GM23338 (cell line): ENCODE measurements around the gene PLD1. TPM values are rescaled to one million over a fixed set of nuclear protein-coding genes. Genes with fewer than 3 reads are reported as not detected.

Source experiments
- ATAC-seq: fragments of 200-7000 bp; cut with Tn5 transposase; 3 replicates; pipeline ENCODE4 v1.9.1; 2020
- DNase-seq: peaks from one replicate; pipeline ENCODE4 v3.0.0-alpha.2; 2015; ENCODE audit warnings: low spot score
- H2AFZ ChIP-seq: fragments of 200-600 bp; sonication (generic); 2 replicates; pipeline ENCODE4 v1.8.0; 2016; ENCODE audit warnings: antibody characterized with exemption, mild to moderate bottlenecking, moderate library complexity
- H3F3A ChIP-seq: fragments of 200-600 bp; sonication (generic); replicated peaks from 2 replicates; pipeline ENCODE4 v1.8.0; 2017; ENCODE audit warnings: antibody characterized with exemption, mixed run types, low read depth
- H3K27ac ChIP-seq: fragments of 200-600 bp; sonication (generic); 2 replicates; pipeline ENCODE4 v1.6.1; 2016; ENCODE audit warnings: low read depth
- H3K27me3 ChIP-seq: fragments of 200-600 bp; sonication (generic); 2 replicates; pipeline ENCODE4 v1.8.0; 2016; ENCODE audit warnings: mild to moderate bottlenecking, mixed run types, moderate library complexity; ENCODE audit not compliant: insufficient read depth
- H3K36me3 ChIP-seq: fragments of 200-600 bp; sonication (generic); 2 replicates; pipeline ENCODE4 v1.8.0; 2016; ENCODE audit warnings: mild to moderate bottlenecking; ENCODE audit not compliant: insufficient read depth
- H3K4me1 ChIP-seq: fragments of 200-600 bp; sonication (generic); 2 replicates; pipeline ENCODE4 v1.8.0; 2016; ENCODE audit warnings: mild to moderate bottlenecking, moderate library complexity; ENCODE audit not compliant: insufficient read depth
- H3K4me2 ChIP-seq: fragments of 200-600 bp; sonication (generic); 2 replicates; pipeline ENCODE4 v1.7.1; 2017; ENCODE audit warnings: mixed run types
- H3K4me3 ChIP-seq: fragments of 200-600 bp; sonication (generic); 2 replicates; pipeline ENCODE4 v1.6.1; 2016; ENCODE audit warnings: mixed run types
- H3K79me2 ChIP-seq: fragments of 200-600 bp; sonication (generic); replicated peaks from 2 replicates; pipeline ENCODE4 v1.8.0; 2017; ENCODE audit warnings: mild to moderate bottlenecking; ENCODE audit not compliant: insufficient read depth
- H3K9me2 ChIP-seq: fragments of 200-600 bp; sonication (generic); 2 replicates; pipeline ENCODE4 v1.8.0; 2017; ENCODE audit not compliant: insufficient read depth
- H4K20me1 ChIP-seq: fragments of 200-600 bp; sonication (generic); replicated peaks from 2 replicates; pipeline ENCODE4 v1.8.0; 2017; ENCODE audit warnings: mild to moderate bottlenecking; ENCODE audit not compliant: insufficient read depth
- H3K27ac Mint-ChIP-seq: 2 replicates; pipeline ENCODE4 v1.8.0; 2020; ENCODE audit warnings: inconsistent platforms, mild to moderate bottlenecking, moderate library complexity, mixed read lengths
- H3K27me3 Mint-ChIP-seq: 3 replicates; pipeline ENCODE4 v1.8.0; 2022; ENCODE audit warnings: low read depth, mild to moderate bottlenecking, moderate library complexity, mixed read lengths, inconsistent platforms; ENCODE audit not compliant: insufficient read depth, poor library complexity
- H3K36me3 Mint-ChIP-seq: 3 replicates; pipeline ENCODE4 v1.8.0; 2021; ENCODE audit warnings: low read depth, mild to moderate bottlenecking, inconsistent platforms, moderate library complexity, mixed read lengths
- H3K4me1 Mint-ChIP-seq: 3 replicates; pipeline ENCODE4 v1.8.0; 2020; ENCODE audit warnings: mild to moderate bottlenecking, inconsistent platforms, mixed read lengths
- H3K4me3 Mint-ChIP-seq: 3 replicates; pipeline ENCODE4 v1.8.0; 2021; ENCODE audit warnings: moderate library complexity, mild to moderate bottlenecking, inconsistent platforms, mixed read lengths
- H3K9me3 Mint-ChIP-seq: 3 replicates; pipeline ENCODE4 v1.8.0; 2020; ENCODE audit warnings: moderate library complexity, mild to moderate bottlenecking, inconsistent platforms, mixed read lengths
- CREB1 ChIP-seq: fragments of 250-450 bp; sonication (Bioruptor Pico); IDR thresholded peaks from 2 replicates; pipeline ENCODE4 v1.5.0; 2020; ENCODE audit warnings: low read depth, mild to moderate bottlenecking, moderate library complexity
- ETS1 ChIP-seq: IDR thresholded peaks from 2 replicates; pipeline ENCODE4 v1.6.1; 2016; ENCODE audit warnings: antibody characterized with exemption
- EZH2 ChIP-seq: fragments of 200-600 bp; sonication (generic); IDR thresholded peaks from one replicate; pipeline ENCODE4 v1.8.0; 2017; ENCODE audit warnings: antibody characterized with exemption, mild to moderate bottlenecking, low read depth; ENCODE audit not compliant: unreplicated experiment
- EZH2phosphoT487 ChIP-seq: fragments of 200-600 bp; sonication (generic); IDR thresholded peaks from one replicate; pipeline ENCODE4 v1.8.1; 2018; ENCODE audit warnings: antibody characterized with exemption; ENCODE audit not compliant: unreplicated experiment
- NANOG ChIP-seq: IDR thresholded peaks from 2 replicates; pipeline ENCODE4 v1.6.1; 2016; ENCODE audit warnings: antibody characterized with exemption, borderline replicate concordance
- POLR2AphosphoS5 ChIP-seq: IDR thresholded peaks from 2 replicates; pipeline ENCODE4 v1.6.1; 2016; ENCODE audit warnings: antibody characterized with exemption, low read depth
- REST ChIP-seq: IDR thresholded peaks from one replicate; pipeline ENCODE4 v1.6.1; 2018; ENCODE audit warnings: antibody characterized with exemption; ENCODE audit not compliant: unreplicated experiment
- STAT1 ChIP-seq: IDR thresholded peaks from one replicate; pipeline ENCODE4 v1.6.1; 2016; ENCODE audit warnings: antibody characterized with exemption; ENCODE audit not compliant: unreplicated experiment
- ZNF114 ChIP-seq: fragments of 250-450 bp; sonication (Bioruptor Pico); IDR thresholded peaks from 2 replicates; pipeline ENCODE4 v1.5.0; 2020; ENCODE audit warnings: mild to moderate bottlenecking, moderate library complexity
- ZNF331 ChIP-seq: fragments of 250-450 bp; sonication (Bioruptor Pico); IDR thresholded peaks from 2 replicates; pipeline ENCODE4 v1.5.0; 2020; ENCODE audit warnings: low read depth, mild to moderate bottlenecking, moderate library complexity
- polyA plus RNA-seq: library from polyadenylated mRNA; unstranded; fragments of >200 nt; fragmentation: Nextera tagmentation; extraction: Ambion mirVana; gene quantifications from 2 replicates; pipeline ENCODE4 v1.2.1, GENCODE V29; 2016
- total RNA-seq: library from RNA; depleted of rRNA; stranded (reverse); fragments of >200 nt; shearing (Covaris generic); gene quantifications from 2 replicates; pipeline ENCODE4 v1.2.3, GENCODE V29; 2014
- TF ChIP-seq, protein P1 (sequence below), 2 experiments: fragments of 200-600 bp in 1 of 2; sonication (generic) in 1 of 2; conservative IDR thresholded peaks; 2 replicates each; pipeline versions ENCODE4 v1.5.1 to v1.6.1; 2016 to 2017; ENCODE audit warnings: antibody characterized with exemption in 2 of 2, low read depth in 2 of 2, mild to moderate bottlenecking in 2 of 2, moderate library complexity in 1 of 2

The PLD1 gene
- total and polyA plus RNA-seq, 2 experiments from 2014 or later = 1.4 to 2.2 TPM

DNA sequence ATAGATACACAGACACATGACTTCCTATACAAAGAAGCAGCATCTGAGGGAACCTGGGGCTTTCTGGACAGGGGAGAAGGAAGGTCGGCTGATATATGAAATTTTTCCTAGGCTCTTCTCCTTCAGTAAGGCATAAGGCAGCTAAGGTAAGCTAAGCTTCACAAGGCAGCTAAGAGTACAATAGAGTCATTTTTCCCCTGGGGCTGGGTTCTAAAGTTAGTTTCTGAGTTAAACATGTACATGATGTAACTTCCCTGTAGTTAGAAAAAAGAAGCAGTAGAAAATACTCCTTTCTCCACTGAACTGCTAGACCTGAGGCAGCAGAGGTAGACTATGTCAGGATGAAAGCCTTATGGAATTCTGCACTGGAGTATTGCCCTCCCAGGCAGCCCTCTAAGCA lies 109.6 kb downstream of the PLD1 start:
- no peaks in the 10 kb centered on the region for H3K36me3 ChIP-seq
- Mint-ChIP-seq H3K9me3 (peaks cover 10% of the 10 kb centered on the region; the same call in 2 of the 3 replicates), H3K36me3 (peaks cover 3% of the 10 kb centered on the region; the same call in 1 of the 3 replicates), H3K27me3 (no peaks in the 10 kb centered on the region), H3K4me1 (peaks cover 5% of the 10 kb centered on the region), H3K4me3 (no peak overlapping the region), H3K27ac (no peak overlapping the region)
- no peak for DNase-seq
- no peaks in the 10 kb centered on the region for H3K27me3 ChIP-seq
- no peaks in the 10 kb centered on the region for H3F3A ChIP-seq
- H3K4me2 ChIP-seq = no peak overlapping the region
- H3K4me1 ChIP-seq = peaks cover 3% of the 10 kb centered on the region; the same call in 1 of the 2 replicates
- ATAC-seq = no peak
- no peak for TF ChIP-seq ZNF114 (CRISPR knock-in tag)
- TF ChIP-seq EZH2 = no peak
- TF ChIP-seq, protein P1, sequence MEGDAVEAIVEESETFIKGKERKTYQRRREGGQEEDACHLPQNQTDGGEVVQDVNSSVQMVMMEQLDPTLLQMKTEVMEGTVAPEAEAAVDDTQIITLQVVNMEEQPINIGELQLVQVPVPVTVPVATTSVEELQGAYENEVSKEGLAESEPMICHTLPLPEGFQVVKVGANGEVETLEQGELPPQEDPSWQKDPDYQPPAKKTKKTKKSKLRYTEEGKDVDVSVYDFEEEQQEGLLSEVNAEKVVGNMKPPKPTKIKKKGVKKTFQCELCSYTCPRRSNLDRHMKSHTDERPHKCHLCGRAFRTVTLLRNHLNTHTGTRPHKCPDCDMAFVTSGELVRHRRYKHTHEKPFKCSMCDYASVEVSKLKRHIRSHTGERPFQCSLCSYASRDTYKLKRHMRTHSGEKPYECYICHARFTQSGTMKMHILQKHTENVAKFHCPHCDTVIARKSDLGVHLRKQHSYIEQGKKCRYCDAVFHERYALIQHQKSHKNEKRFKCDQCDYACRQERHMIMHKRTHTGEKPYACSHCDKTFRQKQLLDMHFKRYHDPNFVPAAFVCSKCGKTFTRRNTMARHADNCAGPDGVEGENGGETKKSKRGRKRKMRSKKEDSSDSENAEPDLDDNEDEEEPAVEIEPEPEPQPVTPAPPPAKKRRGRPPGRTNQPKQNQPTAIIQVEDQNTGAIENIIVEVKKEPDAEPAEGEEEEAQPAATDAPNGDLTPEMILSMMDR (conservative IDR thresholded peaks at IDR 0.05; ENCODE audit: low read depth in 2 of 2) = no peak
- no peak for TF ChIP-seq REST
- TF ChIP-seq ZNF331 (CRISPR knock-in tag) = no peak
- TF ChIP-seq NANOG = no peak
- H3K27ac ChIP-seq = no peak overlapping the region
- H3K4me3 ChIP-seq = no peak overlapping the region
- no peaks in the 10 kb centered on the region for H3K79me2 ChIP-seq
- H3K9me2 ChIP-seq = no peaks in the 10 kb centered on the region
- H2AFZ ChIP-seq = no peak overlapping the region
- H4K20me1 ChIP-seq = no peaks in the 10 kb centered on the region

- Histone ChIP-seq H3F3A (no peaks in the 10 kb centered on the region), H3K27ac (no peak overlapping the region), H3K4me1 (peaks cover 3% of the 10 kb centered on the region; the same call in 1 of the 2 replicates), H3K4me2 (no peak overlapping the region), H3K36me3 (no peaks in the 10 kb centered on the region), H3K79me2 (no peaks in the 10 kb centered on the region), H3K4me3 (no peak overlapping the region), H2AFZ (no peak overlapping the region), H3K9me2 (no peaks in the 10 kb centered on the region), H4K20me1 (no peaks in the 10 kb centered on the region), H3K27me3 (no peaks in the 10 kb centered on the region)
- H3K36me3 Mint-ChIP-seq = peaks cover 3% of the 10 kb centered on the region; the same call in 1 of the 3 replicates
- no peaks in the 10 kb centered on the region for H3K27me3 Mint-ChIP-seq
- H3K27ac Mint-ChIP-seq = no peak overlapping the region
- DNase-seq (no peak), ATAC-seq (no peak)
- H3K9me3 Mint-ChIP-seq = peaks cover 10% of the 10 kb centered on the region; the same call in 2 of the 3 replicates
- H3K4me3 Mint-ChIP-seq = no peak overlapping the region
- peaks cover 5% of the 10 kb centered on the region for H3K4me1 Mint-ChIP-seq
- TF ChIP-seq ZNF331 (CRISPR knock-in tag) (no peak), ZNF114 (CRISPR knock-in tag) (no peak), STAT1 (no peak), REST (no peak), EZH2 (no peak), EZH2phosphoT487 (no peak), POLR2AphosphoS5 (no peak), ETS1 (no peak), CREB1 (no peak)
Observed at GRCh38 chr3:171700157-171700556, 110.1 kb downstream of the PLD1 start.
